Measurements from ENCODE around the gene THAP7. TPM values are rescaled to one million over a fixed set of nuclear protein-coding genes. Genes with fewer than 3 reads are reported as not detected.
A peak's percentile ranks its signal among the peaks of the same experiment; 100 is the strongest.

The THAP7 gene
- total RNA-seq, 4 donors from 2014 or later, result 33.2 to 42.4 (median 39.1) TPM

DNA sequence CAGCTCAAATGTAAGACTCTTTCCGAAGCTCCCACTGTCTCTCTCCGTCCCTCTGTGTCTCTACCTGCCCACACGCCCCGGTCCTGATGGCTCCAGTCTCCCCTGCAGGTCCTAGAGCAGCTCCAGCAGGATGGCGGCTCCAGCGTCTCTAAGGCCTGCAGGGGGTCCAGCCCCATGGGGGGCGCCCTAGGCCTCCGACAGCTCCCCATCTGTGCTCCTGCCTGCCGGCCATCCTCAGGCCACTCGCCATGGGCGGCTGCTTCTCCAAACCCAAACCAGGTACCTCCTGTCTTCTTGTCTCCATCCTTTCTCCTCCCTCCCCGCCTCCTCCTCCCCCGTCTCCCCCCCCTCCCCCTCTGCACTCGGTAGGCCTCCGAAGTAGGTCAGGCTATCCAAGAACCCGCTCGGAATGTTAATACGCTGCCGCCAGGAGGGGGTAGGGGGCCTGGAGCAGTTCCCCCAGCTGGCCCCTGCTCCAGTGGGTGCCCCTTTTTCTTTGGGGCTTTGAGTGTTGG is 34.2 kb downstream of the THAP7 start:
- Histone ChIP-seq H3K9me3 (no peaks in the 10 kb centered on the region), H3K36me3 (no peaks in the 10 kb centered on the region), H3K27ac (replicated peaks in 1 of 4) (no peak overlapping the region), H3K4me3 (no peak overlapping the region), H3K4me1 (peaks cover 8 to 28% (median 21%) of the 10 kb centered on the region in 4 donors), H3K27me3 (peaks cover 0 to 18% (median 4%) of the 10 kb centered on the region in 4 donors)
- intact Hi-C loops (cut with DNase I), result loop anchor here (10.0 kb wide), 2 partner anchors 47 to 83 kb away; partner anchors contain the start of gene P2RX6
- DNase-seq (ENCODE audit: extremely low spot score), result no peak
- 50% methylated on average over 12 of the region's 19 CpGs for WGBS
- TF ChIP-seq, protein P1, sequence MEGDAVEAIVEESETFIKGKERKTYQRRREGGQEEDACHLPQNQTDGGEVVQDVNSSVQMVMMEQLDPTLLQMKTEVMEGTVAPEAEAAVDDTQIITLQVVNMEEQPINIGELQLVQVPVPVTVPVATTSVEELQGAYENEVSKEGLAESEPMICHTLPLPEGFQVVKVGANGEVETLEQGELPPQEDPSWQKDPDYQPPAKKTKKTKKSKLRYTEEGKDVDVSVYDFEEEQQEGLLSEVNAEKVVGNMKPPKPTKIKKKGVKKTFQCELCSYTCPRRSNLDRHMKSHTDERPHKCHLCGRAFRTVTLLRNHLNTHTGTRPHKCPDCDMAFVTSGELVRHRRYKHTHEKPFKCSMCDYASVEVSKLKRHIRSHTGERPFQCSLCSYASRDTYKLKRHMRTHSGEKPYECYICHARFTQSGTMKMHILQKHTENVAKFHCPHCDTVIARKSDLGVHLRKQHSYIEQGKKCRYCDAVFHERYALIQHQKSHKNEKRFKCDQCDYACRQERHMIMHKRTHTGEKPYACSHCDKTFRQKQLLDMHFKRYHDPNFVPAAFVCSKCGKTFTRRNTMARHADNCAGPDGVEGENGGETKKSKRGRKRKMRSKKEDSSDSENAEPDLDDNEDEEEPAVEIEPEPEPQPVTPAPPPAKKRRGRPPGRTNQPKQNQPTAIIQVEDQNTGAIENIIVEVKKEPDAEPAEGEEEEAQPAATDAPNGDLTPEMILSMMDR (IDR thresholded peaks at IDR 0.05), result no peak
- TF ChIP-seq EP300 (IDR thresholded peaks at IDR 0.05) (no peak), POLR2AphosphoS5 (IDR thresholded peaks at IDR 0.05) (no peak), POLR2A (IDR thresholded peaks at IDR 0.05; ENCODE audit: low read depth) (no peak)

DNA sequence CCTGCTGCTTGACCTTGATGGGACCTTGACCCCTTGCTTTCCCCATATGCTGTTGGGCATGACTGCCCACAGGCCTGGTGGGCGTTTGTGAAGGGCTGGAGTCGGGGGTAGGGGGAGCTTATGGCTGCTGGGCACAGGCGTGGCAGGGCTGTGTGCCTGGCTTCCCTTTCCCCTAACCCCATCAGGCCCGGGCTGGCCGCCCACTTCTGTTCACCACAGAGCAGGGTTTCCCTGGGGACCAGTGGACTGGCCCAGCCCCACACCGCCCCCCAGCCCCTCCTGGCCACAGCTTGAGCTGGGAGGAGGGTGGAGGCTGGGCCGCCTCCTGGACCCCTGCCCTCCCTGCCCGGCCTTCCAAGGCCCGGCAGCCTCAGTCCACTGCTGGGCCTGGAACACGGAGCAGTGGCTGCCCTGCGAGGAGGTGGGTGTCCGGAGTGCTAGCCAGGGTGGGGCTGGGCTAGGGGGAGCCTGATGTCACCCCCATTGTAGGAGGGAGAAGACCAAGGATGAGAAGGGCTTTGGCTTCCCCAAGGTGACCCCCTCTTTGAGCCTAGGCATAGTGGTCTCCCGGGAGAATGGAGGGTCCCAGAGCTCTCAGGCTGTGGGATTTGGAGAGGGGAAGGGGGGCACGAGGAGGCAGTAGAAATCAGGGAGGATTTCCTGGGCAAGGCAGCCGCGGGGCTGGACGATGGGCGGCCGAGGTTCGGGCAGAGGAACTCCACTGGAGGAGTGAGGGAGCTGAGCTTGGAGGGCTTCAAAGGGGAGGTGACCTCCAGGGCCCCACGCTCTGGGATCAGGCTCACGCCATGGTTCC is 34.8 kb downstream of the THAP7 start, which contains the start of gene AIFM3:
Gene AIFM3 (plus strand): TSS at position 373 of the 814 bp plus-strand sequence. CDS start 690 bp downstream, outside the sequence.
- TF ChIP-seq, protein P1 (IDR thresholded peaks at IDR 0.05), result no peak
- TF ChIP-seq POLR2A (IDR thresholded peaks at IDR 0.05; ENCODE audit: low read depth), result no peak
- no peak for TF ChIP-seq EP300 (IDR thresholded peaks at IDR 0.05)
- TF ChIP-seq POLR2AphosphoS5 (IDR thresholded peaks at IDR 0.05), result no peak
- no peak for DNase-seq (ENCODE audit: extremely low spot score)
- Histone ChIP-seq H3K36me3 (no peaks in the 10 kb centered on the region), H3K4me1 (peaks cover 8 to 28% (median 21%) of the 10 kb centered on the region in 4 donors), H3K4me3 (no peak within 1 kb of the TSS), H3K9me3 (no peaks in the 10 kb centered on the region), H3K27ac (replicated peaks in 1 of 4) (no peak within 1 kb of the TSS), H3K27me3 (peaks cover 0 to 18% (median 4%) of the 10 kb centered on the region in 4 donors)
- intact Hi-C loops (cut with DNase I), result loop anchor here (10.0 kb wide), 2 partner anchors 48 to 82 kb away; partner anchors contain the start of gene P2RX6
- 74% methylated on average over 12 of the region's 22 CpGs for WGBS

GRCh38 chr22:20965888-20966855 is 35.7 kb downstream of the THAP7 start:
- TF ChIP-seq POLR2A (IDR thresholded peaks at IDR 0.05; ENCODE audit: low read depth) (no peak), EP300 (IDR thresholded peaks at IDR 0.05) (no peak)
- TF ChIP-seq, protein P1 (IDR thresholded peaks at IDR 0.05), result no peak
- intact Hi-C loops (cut with DNase I), result loop anchor here (10.0 kb wide), 2 partner anchors 49 to 81 kb away; partner anchors contain the start of gene P2RX6
- peaks cover 8 to 28% (median 21%) of the 10 kb centered on the region in 4 donors for H3K4me1 ChIP-seq
- no peak overlapping the region for H3K27ac ChIP-seq (replicated peaks in 1 of 4)
- H3K36me3 ChIP-seq, result no peaks in the 10 kb centered on the region
- WGBS, result 92% methylated on average over 6 of the region's 13 CpGs
- H3K9me3 ChIP-seq, result no peaks in the 10 kb centered on the region
- no peak for DNase-seq (ENCODE audit: extremely low spot score)
- H3K27me3 ChIP-seq, result peaks cover 0 to 18% (median 4%) of the 10 kb centered on the region in 4 donors
- H3K4me3 ChIP-seq, result peak overlapping the region in 1 of 4 donors; percentile 59

GRCh38 chr22:20965104-20965887 is 36.6 kb downstream of the THAP7 start:
- intact Hi-C loops (cut with DNase I), result loop anchor here (10.0 kb wide), 2 partner anchors 50 to 80 kb away; partner anchors contain the start of gene P2RX6

More at GRCh38 chr22:20965104-20965887, 36.6 kb downstream of the THAP7 start:
- no peak for DNase-seq (ENCODE audit: extremely low spot score)
- TF ChIP-seq, protein P1 (IDR thresholded peaks at IDR 0.05), result no peak
- TF ChIP-seq POLR2AphosphoS5 (IDR thresholded peaks at IDR 0.05) (no peak), POLR2A (IDR thresholded peaks at IDR 0.05; ENCODE audit: low read depth) (no peak), EP300 (IDR thresholded peaks at IDR 0.05) (no peak)
- Histone ChIP-seq H3K27me3 (peaks cover 0 to 18% (median 4%) of the 10 kb centered on the region in 4 donors), H3K4me1 (peaks cover 8 to 28% (median 21%) of the 10 kb centered on the region in 4 donors), H3K36me3 (no peaks in the 10 kb centered on the region), H3K4me3 (peak overlapping the region; percentile 51 to 63 (median 56)), H3K27ac (replicated peaks in 1 of 4) (no peak overlapping the region), H3K9me3 (no peaks in the 10 kb centered on the region)
- WGBS, result 23% methylated on average over 14 of the region's 65 CpGs

Measured in esophagus muscularis mucosa (tissue), 4 donors.